IMR-90 (cell line): ENCODE measurements around the gene TP63. TPM values are rescaled to one million over a fixed set of nuclear protein-coding genes. Genes with fewer than 3 reads are reported as not detected.

Experiments used
- ATAC-seq: fragments of 200-7000 bp; cut with Tn5 transposase; 2 replicates; pipeline ENCODE4 v1.9.1; 2020; ENCODE audit warnings: low read depth, mild to moderate bottlenecking, moderate library complexity
- BruUV-seq: library from RNA; stranded (reverse); fragments of 400-500 nt; replicated peaks from 2 replicates; lab custom pipeline; 2021; lab: Mats Ljungman, UMichigan
- CTCF ChIA-PET: fragments of 300-600 bp; formaldehyde crosslinking; extraction: SDS; loops from one replicate; lab custom pipeline; 2021; ENCODE audit warnings: antibody characterized with exemption; lab: Yijun Ruan, JAX
- POLR2A ChIA-PET: fragments of 300-600 bp; sonication (Branson Sonifier 250); formaldehyde crosslinking; loops from one replicate; lab custom pipeline; 2022; ENCODE audit warnings: antibody characterized with exemption; ENCODE audit not compliant: unreplicated experiment; lab: Charles Lee
- DNase-seq: peaks from one replicate; pipeline ENCODE4 v3.0.0; 2013
- H2AFZ ChIP-seq: replicated peaks from 2 replicates; pipeline ENCODE3; 2013; ENCODE audit warnings: low read length, mild to moderate bottlenecking; ENCODE audit not compliant: poor library complexity
- H2AK5ac ChIP-seq: 2 replicates; pipeline ENCODE4 v1.6.1; 2013; ENCODE audit warnings: low read depth, low read length, inconsistent platforms
- H2AK9ac ChIP-seq: replicated peaks from 2 replicates; pipeline ENCODE3; 2013; ENCODE audit warnings: mild to moderate bottlenecking, low read depth, low read length, moderate library complexity; ENCODE audit not compliant: poor library complexity
- H2BK120ac ChIP-seq: 2 replicates; pipeline ENCODE4 v1.6.1; 2013; ENCODE audit warnings: low read depth, low read length, inconsistent platforms
- H2BK15ac ChIP-seq: 3 replicates; pipeline ENCODE4 v1.6.1; 2013; ENCODE audit warnings: low read depth, low read length, inconsistent platforms
- H2BK20ac ChIP-seq: 2 replicates; pipeline ENCODE4 v1.6.1; 2013; ENCODE audit warnings: low read depth, mild to moderate bottlenecking, inconsistent platforms, low read length, moderate library complexity
- H2BK5ac ChIP-seq: 2 replicates; pipeline ENCODE4 v1.6.1; 2013; ENCODE audit warnings: mild to moderate bottlenecking, low read depth, low read length, inconsistent platforms; ENCODE audit not compliant: poor library complexity, severe bottlenecking
- H3K14ac ChIP-seq: replicated peaks from 2 replicates; pipeline ENCODE4 v1.6.1; 2013; ENCODE audit warnings: low read depth, low read length, inconsistent platforms
- H3K18ac ChIP-seq: 2 replicates; pipeline ENCODE4 v1.6.1; 2013; ENCODE audit warnings: low read depth, low read length, control low read depth
- H3K23ac ChIP-seq: 2 replicates; pipeline ENCODE4 v1.6.1; 2013; ENCODE audit warnings: low read depth, low read length, inconsistent platforms
- H3K27ac ChIP-seq: 2 replicates; pipeline ENCODE4 v1.5.1; 2013; ENCODE audit warnings: mild to moderate bottlenecking, control low read depth, low read length; ENCODE audit not compliant: insufficient read depth
- H3K27me3 ChIP-seq: 2 replicates; pipeline ENCODE4 v1.6.1; 2013; ENCODE audit warnings: low read length; ENCODE audit not compliant: control insufficient read depth, insufficient read depth
- H3K36me3 ChIP-seq: 2 replicates; pipeline ENCODE4 v1.6.1; 2013; ENCODE audit warnings: low read length, mixed read lengths; ENCODE audit not compliant: control insufficient read depth, insufficient read depth
- H3K4ac ChIP-seq: 2 replicates; pipeline ENCODE4 v1.6.1; 2013; ENCODE audit warnings: low read depth, low read length, inconsistent platforms
- H3K4me1 ChIP-seq: 2 replicates; pipeline ENCODE4 v1.6.1; 2013; ENCODE audit warnings: low read length, mixed read lengths; ENCODE audit not compliant: control insufficient read depth, insufficient read depth
- H3K4me2 ChIP-seq: 2 replicates; pipeline ENCODE4 v1.6.1; 2013; ENCODE audit warnings: low read depth, mild to moderate bottlenecking, control low read depth, low read length, moderate library complexity
- H3K4me3 ChIP-seq: 2 replicates; pipeline ENCODE4 v1.5.1; 2013; ENCODE audit warnings: low read depth, mild to moderate bottlenecking, control low read depth, low read length, moderate library complexity; ENCODE audit not compliant: insufficient read depth
- H3K56ac ChIP-seq: 2 replicates; pipeline ENCODE4 v1.6.1; 2013; ENCODE audit warnings: low read length, inconsistent platforms; ENCODE audit not compliant: insufficient read depth; ENCODE audit errors: extremely low read depth
- H3K79me1 ChIP-seq, 2 experiments: 2 replicates each; pipeline ENCODE4 v1.6.1; 2013; ENCODE audit warnings: low read length in 2 of 2, inconsistent platforms in 1 of 2, low read depth in 1 of 2
- H3K9ac ChIP-seq: 2 replicates; pipeline ENCODE4 v1.6.1; 2013; ENCODE audit warnings: low read depth, low read length, control low read depth
- H3K9me1 ChIP-seq: 2 replicates; pipeline ENCODE4 v1.6.1; 2013; ENCODE audit warnings: low read length, inconsistent platforms; ENCODE audit not compliant: insufficient read depth
- H3K9me3 ChIP-seq: 2 replicates; pipeline ENCODE4 v1.6.1; 2013; ENCODE audit warnings: low read length; ENCODE audit not compliant: control insufficient read depth, insufficient read depth
- H4K20me1 ChIP-seq: 2 replicates; pipeline ENCODE4 v1.6.1; 2013; ENCODE audit warnings: low read length, inconsistent platforms; ENCODE audit not compliant: insufficient read depth
- H4K5ac ChIP-seq: 2 replicates; pipeline ENCODE4 v1.6.1; 2013; ENCODE audit warnings: mild to moderate bottlenecking, low read depth, low read length, control low read depth
- H4K8ac ChIP-seq, 2 experiments: 2 replicates each; pipeline ENCODE4 v1.6.1; 2013; ENCODE audit warnings: low read depth in 2 of 2, low read length in 2 of 2, control low read depth in 1 of 2, inconsistent platforms in 1 of 2
- H4K91ac ChIP-seq: 2 replicates; pipeline ENCODE4 v1.6.1; 2013; ENCODE audit warnings: low read depth, low read length, inconsistent platforms; ENCODE audit not compliant: insufficient read depth
- BHLHE40 ChIP-seq: fragments of 150-350 bp; IDR thresholded peaks from 2 replicates; pipeline ENCODE4 v1.6.1; 2016; ENCODE audit warnings: mild to moderate bottlenecking, low read depth, low read length
- CEBPB ChIP-seq: IDR thresholded peaks from 2 replicates; pipeline ENCODE4 v1.6.1; 2012; ENCODE audit warnings: low read depth, low read length, improper control_type of control experiment
- FOS ChIP-seq: fragments of 150-350 bp; IDR thresholded peaks from 2 replicates; pipeline ENCODE4 v1.6.1; 2016; ENCODE audit warnings: low read depth, low read length
- NFE2L2 ChIP-seq: fragments of 150-350 bp; IDR thresholded peaks from 2 replicates; pipeline ENCODE4 v1.6.1; 2016; ENCODE audit warnings: low read depth, mild to moderate bottlenecking, low read length
- POLR2A ChIP-seq: IDR thresholded peaks from 2 replicates; pipeline ENCODE4 v1.6.1; 2012; ENCODE audit warnings: mild to moderate bottlenecking, low read depth, low read length
- RAD21 ChIP-seq: IDR thresholded peaks from 2 replicates; pipeline ENCODE4 v1.6.1; 2012; ENCODE audit warnings: low read length, improper control_type of control experiment
- WGBS, 2 experiments: methylation state at CpG; one replicate each; pipeline versions ENCODE4 v1.1.5 to v1.1.7; 2013; ENCODE audit warnings: missing lambda C conversion rate in 2 of 2; ENCODE audit not compliant: insufficient read length in 1 of 2; ENCODE audit errors: extremely low coverage in 2 of 2; 5-methylcytosine and 5-hydroxymethylcytosine counted together
- dilution Hi-C: fragments of 300-500 bp; cut with HindIII; formaldehyde crosslinking; loops from one replicate; pipeline ENCODE4 v1.14.3; 2018; ENCODE audit warnings: low sequenced_read_pairs; ENCODE audit not compliant: unreplicated experiment
- in situ Hi-C: fragments of 300-500 bp; cut with MboI; formaldehyde crosslinking; loops from 3 replicates; pipeline ENCODE4 v1.14.3; 2019; ENCODE audit warnings: low sequenced_read_pairs, inconsistent platforms, mixed read lengths
- intact Hi-C: fragments of 100-400 bp; cut with micrococcal nuclease; formaldehyde crosslinking; loops from 2 replicates; pipeline ENCODE4 v1.10.0; 2022
- polyA plus RNA-seq, 3 experiments: library from polyadenylated mRNA; depleted of rRNA; stranded (reverse); fragments of >200 nt; gene quantifications; 2 replicates each; pipeline ENCODE4 v1.2.3, GENCODE V29; 2012; ENCODE audit warnings: low replicate concordance in 1 of 3
- total RNA-seq: library from RNA; depleted of rRNA; stranded (reverse); fragments of >200 nt; gene quantifications from 2 replicates; pipeline ENCODE4 v1.2.3, GENCODE V29; 2012
- TF ChIP-seq, protein P1 (sequence below): fragments of 150-350 bp; IDR thresholded peaks from 2 replicates; pipeline ENCODE4 v1.6.1; 2016; ENCODE audit warnings: low read depth, mild to moderate bottlenecking, low read length, moderate library complexity, borderline replicate concordance
- TF ChIP-seq, protein P2 (sequence below): conservative IDR thresholded peaks from 2 replicates; pipeline ENCODE4 v1.5.1; 2012; ENCODE audit warnings: mild to moderate bottlenecking, low read depth, low read length, improper control_type of control experiment
- TF ChIP-seq, protein P3 (sequence below): fragments of 150-350 bp; IDR thresholded peaks from 2 replicates; pipeline ENCODE4 v1.6.1; 2017; ENCODE audit warnings: mild to moderate bottlenecking, antibody characterized with exemption, low read length, low read depth

TP63 gene
- total and polyA plus RNA-seq, 2 of the 4 experiments (the other 2 are of a cell fraction): not detected

DNA sequence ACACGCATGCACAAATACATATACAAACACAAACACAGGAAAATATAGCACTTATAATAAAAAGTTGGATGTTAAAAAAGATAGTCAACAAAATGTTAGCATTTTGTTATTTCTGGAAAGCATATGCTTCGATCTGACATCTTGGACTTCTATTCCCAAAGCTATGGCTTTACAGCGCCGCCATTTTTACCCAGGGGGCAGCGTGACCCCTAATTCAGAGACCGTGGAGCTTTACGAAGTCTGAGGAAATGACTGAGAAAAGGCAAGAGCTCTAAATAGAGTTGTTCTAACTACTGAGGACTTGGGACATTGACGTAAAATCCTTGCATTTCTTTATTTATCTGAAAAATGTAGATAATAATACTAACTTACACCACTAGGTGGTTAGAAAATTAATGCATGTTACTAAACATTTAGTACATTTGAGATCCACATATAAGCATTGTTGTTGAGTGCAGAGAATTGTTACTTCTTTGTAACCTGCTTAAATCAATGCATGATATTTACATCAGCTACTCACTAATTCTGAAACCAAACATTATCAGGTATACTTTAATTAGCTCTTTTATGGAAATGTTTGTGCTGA lies 155.4 kb downstream of the TP63 start:
- dilution Hi-C loops: no loop called here
- H3K14ac ChIP-seq: no peak overlapping the region
- POLR2A ChIA-PET: no interaction called here
- no peaks in the 10 kb centered on the region for H3K79me1 ChIP-seq
- H3K27me3 ChIP-seq: peaks cover 2% of the 10 kb centered on the region; the same call in 1 of the 2 replicates
- H3K18ac ChIP-seq: no peak overlapping the region
- no peak overlapping the region for H2AK9ac ChIP-seq
- no peak overlapping the region for H3K23ac ChIP-seq
- no peak for TF ChIP-seq NFE2L2
- TF ChIP-seq FOS: no peak
- TF ChIP-seq, protein P1, sequence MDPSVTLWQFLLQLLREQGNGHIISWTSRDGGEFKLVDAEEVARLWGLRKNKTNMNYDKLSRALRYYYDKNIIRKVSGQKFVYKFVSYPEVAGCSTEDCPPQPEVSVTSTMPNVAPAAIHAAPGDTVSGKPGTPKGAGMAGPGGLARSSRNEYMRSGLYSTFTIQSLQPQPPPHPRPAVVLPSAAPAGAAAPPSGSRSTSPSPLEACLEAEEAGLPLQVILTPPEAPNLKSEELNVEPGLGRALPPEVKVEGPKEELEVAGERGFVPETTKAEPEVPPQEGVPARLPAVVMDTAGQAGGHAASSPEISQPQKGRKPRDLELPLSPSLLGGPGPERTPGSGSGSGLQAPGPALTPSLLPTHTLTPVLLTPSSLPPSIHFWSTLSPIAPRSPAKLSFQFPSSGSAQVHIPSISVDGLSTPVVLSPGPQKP: no peak
- TF ChIP-seq, protein P2, sequence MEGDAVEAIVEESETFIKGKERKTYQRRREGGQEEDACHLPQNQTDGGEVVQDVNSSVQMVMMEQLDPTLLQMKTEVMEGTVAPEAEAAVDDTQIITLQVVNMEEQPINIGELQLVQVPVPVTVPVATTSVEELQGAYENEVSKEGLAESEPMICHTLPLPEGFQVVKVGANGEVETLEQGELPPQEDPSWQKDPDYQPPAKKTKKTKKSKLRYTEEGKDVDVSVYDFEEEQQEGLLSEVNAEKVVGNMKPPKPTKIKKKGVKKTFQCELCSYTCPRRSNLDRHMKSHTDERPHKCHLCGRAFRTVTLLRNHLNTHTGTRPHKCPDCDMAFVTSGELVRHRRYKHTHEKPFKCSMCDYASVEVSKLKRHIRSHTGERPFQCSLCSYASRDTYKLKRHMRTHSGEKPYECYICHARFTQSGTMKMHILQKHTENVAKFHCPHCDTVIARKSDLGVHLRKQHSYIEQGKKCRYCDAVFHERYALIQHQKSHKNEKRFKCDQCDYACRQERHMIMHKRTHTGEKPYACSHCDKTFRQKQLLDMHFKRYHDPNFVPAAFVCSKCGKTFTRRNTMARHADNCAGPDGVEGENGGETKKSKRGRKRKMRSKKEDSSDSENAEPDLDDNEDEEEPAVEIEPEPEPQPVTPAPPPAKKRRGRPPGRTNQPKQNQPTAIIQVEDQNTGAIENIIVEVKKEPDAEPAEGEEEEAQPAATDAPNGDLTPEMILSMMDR: no peak
- TF ChIP-seq, protein P3, sequence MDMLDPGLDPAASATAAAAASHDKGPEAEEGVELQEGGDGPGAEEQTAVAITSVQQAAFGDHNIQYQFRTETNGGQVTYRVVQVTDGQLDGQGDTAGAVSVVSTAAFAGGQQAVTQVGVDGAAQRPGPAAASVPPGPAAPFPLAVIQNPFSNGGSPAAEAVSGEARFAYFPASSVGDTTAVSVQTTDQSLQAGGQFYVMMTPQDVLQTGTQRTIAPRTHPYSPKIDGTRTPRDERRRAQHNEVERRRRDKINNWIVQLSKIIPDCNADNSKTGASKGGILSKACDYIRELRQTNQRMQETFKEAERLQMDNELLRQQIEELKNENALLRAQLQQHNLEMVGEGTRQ: no peak
- no peak for TF ChIP-seq POLR2A
- TF ChIP-seq BHLHE40: no peak
- TF ChIP-seq CEBPB: no peak
- TF ChIP-seq RAD21: no peak
- in situ Hi-C loops: no loop called here
- H4K5ac ChIP-seq: no peak overlapping the region
- no peak overlapping the region for H2AFZ ChIP-seq
- no peaks in the 10 kb centered on the region for H4K20me1 ChIP-seq
- no peak overlapping the region for H4K8ac ChIP-seq
- no peak overlapping the region for H2AK5ac ChIP-seq
- H3K56ac ChIP-seq: no peak overlapping the region
- intact Hi-C loops: no loop called here
- H2BK20ac ChIP-seq: no peak overlapping the region
- no peak overlapping the region for H4K91ac ChIP-seq
- H3K4ac ChIP-seq: no peak overlapping the region
- no peak overlapping the region for H2BK15ac ChIP-seq
- no peaks in the 10 kb centered on the region for H3K9me3 ChIP-seq
- no peak overlapping the region for H3K9ac ChIP-seq
- H3K27ac ChIP-seq: no peak overlapping the region
- H3K4me2 ChIP-seq: no peak overlapping the region
- BruUV-seq: no TSS peak
- DNase-seq (no peak), ATAC-seq (no peak)
- no peaks in the 10 kb centered on the region for H3K36me3 ChIP-seq
- CTCF ChIA-PET: interaction anchor here (0.9 kb wide), 1 partner anchor 14 kb away, joined by 5 read pairs; no protein-coding TSS in a partner anchor
- no peaks in the 10 kb centered on the region for H3K4me1 ChIP-seq
- WGBS, 2 experiments: no CpG with 5 or more reads among the region's 8 CpGs
- no peaks in the 10 kb centered on the region for H3K9me1 ChIP-seq
- H3K4me3 ChIP-seq: no peak overlapping the region
- no peak overlapping the region for H2BK120ac ChIP-seq
- no peak overlapping the region for H2BK5ac ChIP-seq
